ENCODE results near the gene DMPK.

Gene DMPK

DNA sequence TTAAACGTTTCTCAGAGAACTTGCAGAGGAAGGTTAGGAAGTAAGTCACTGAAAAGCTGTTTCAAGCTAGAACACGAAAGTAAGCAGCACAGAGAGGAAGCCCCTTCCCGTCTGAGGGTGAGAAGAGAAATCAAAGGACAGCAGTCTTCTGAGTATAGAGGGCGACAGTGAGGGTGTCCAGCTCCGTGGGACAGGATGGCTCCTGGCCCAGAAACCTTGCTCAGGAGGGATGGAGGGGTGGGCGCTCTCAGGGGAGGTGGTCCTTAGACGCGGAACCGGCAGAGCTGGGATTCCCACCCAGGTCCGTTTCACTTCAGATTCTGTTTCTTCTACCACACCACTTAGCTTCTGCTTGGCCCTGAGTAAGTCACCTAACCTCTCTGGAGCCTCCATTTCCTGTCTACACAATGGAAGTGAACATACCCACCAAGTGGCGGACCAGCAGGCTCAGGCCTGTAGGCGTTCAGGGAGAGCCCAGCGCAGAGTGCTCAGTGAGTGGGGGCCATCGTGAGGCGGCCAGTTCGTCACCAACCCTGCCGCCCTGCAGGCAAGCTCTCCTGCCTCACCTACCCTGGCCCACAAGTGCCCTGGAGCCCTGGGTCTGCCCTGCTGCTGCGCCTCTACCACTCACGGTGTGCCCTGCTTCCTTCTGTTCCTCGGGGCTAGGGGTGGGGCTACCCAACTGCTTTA, 38.3 kb upstream of the DMPK start:
- TF ChIP-seq, protein P1, sequence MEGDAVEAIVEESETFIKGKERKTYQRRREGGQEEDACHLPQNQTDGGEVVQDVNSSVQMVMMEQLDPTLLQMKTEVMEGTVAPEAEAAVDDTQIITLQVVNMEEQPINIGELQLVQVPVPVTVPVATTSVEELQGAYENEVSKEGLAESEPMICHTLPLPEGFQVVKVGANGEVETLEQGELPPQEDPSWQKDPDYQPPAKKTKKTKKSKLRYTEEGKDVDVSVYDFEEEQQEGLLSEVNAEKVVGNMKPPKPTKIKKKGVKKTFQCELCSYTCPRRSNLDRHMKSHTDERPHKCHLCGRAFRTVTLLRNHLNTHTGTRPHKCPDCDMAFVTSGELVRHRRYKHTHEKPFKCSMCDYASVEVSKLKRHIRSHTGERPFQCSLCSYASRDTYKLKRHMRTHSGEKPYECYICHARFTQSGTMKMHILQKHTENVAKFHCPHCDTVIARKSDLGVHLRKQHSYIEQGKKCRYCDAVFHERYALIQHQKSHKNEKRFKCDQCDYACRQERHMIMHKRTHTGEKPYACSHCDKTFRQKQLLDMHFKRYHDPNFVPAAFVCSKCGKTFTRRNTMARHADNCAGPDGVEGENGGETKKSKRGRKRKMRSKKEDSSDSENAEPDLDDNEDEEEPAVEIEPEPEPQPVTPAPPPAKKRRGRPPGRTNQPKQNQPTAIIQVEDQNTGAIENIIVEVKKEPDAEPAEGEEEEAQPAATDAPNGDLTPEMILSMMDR (IDR thresholded peaks at IDR 0.05; ENCODE audit: low read depth, low read length) = no peak
- H3K4me3 ChIP-seq (ENCODE audit: low read depth, low read length) = no peak overlapping the region

DNA sequence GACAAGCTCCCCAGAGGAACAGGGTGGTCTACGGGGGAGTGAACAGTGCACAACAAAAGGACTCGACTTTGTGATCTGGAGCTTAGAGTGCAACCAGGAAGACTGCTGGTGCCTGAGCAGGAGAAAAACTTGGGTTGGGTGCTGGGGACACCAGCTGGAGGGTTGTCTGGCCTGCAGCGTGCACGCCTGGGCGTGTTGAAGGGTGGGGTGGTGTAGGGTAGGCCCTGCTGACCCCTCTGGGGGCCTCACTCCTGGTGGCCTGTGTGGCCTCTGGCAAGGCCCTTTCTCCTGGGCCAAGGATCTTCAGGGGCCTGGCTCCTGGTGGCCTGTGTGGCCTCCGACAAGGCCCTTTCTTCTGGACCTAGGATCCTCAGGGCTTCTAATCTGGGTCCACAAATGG, 37.5 kb upstream of the DMPK start:
- H3K4me3 ChIP-seq (ENCODE audit: low read depth, low read length) = no peak overlapping the region
- TF ChIP-seq, protein P1 (IDR thresholded peaks at IDR 0.05; ENCODE audit: low read depth, low read length) = no peak

DNA sequence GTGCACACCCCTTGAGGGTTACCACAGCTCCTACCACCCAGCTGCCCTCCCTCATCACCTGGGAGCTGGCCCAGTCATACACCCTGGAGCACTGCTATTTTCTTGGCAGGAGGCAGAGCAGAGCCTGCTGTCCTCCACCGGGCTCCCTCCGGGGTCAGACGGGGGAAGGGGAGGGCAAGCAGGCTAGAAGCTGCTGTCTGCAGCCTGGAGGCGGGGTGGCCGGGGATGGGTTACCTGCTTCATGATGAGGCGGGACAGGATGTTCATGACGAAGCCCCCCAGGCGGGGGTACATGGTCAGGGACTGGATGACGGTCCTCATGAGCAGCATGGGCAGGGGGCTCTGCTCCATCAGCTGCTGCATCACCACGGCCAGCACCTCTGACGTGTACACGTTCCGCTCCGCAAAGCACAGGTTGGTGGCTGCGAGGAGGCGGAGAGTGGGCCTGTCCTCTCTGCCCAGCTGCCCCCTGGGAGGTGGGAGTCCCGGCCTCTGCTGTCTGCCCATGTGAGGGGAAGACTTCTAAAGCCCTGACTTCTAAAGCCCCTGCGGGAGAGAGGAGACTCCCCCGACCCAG, 35.5 kb upstream of the DMPK start:
- H3K4me3 ChIP-seq (ENCODE audit: low read depth, low read length) = no peak overlapping the region
- TF ChIP-seq, protein P1 (IDR thresholded peaks at IDR 0.05; ENCODE audit: low read depth, low read length) = no peak

DNA sequence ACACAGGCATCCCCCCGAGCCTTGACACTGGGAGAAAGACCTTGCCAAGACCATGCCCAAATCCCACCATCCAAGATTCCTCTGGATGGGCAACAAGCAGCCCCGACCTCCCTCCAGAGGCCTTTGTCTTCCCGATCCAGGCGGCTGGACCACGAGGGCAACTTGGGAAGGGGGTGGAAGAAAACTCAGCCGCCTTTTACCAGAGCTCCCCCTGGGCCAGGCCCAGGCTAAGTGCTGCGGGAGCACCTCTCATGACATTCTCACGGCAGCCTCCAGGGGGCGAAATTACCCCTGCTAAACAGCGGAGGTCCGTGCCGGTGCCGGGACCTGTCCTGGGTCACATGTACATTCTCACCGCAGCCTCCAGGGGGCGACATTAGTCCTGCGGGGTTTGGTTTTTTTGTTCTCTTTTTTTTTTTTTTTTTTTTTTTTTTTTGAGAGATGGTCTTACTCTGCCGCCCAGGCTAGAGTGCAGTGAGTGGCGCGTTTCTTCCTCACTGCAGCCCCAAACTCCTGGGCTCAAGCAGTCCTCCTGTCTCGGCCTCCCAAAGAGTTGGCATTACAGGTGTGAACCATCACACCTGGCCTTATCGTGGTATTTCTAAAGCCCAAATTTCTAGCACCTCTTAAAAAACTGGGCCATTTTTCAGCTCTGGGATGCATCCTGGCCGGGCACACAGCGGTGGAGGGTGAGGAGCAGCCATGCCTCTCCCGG, 34.9 kb upstream of the DMPK start:
- TF ChIP-seq, protein P1 (IDR thresholded peaks at IDR 0.05; ENCODE audit: low read depth, low read length) = peak; percentile 98
- H3K4me3 ChIP-seq (ENCODE audit: low read depth, low read length) = no peak overlapping the region

DNA sequence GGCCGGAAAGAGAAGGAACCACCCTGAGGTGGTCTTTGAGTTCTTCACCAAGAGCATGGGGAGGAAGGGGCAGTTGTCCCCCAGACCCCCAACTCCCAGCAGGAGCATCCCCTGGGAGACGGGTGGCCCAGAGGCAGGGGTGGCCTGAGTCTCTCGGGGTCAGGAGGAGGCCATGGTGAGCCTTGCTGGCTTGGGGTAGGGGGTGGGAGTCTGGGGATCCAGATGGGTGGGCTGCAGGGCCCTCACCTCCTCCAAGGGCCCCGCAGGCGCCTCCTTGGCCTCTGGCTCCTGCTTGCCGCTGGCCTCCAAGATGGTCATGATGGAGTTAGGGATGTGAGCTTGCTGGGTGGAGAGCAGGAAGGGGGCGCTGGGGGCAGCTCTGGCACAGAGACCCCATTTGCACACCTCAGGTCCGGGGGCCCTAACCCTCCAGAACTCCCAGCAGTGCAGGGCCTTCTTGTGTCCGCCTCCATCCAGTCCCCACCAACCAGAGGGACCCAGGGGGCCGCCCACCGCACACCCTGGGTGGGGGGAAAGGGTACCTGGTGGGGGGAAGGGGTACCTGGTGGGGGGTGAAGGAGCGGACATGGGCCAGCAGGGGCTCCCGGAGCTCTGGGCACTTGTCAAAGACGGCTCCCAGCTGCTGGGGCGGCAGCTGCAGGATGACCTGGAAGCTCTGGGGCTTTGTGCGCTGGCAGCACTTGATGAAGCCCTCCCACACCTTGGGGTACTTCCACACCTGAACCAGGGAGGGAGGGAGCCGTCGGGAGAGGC, 34.1 kb upstream of the DMPK start:
- TF ChIP-seq, protein P1 (IDR thresholded peaks at IDR 0.05; ENCODE audit: low read depth, low read length) = no peak
- no peak overlapping the region for H3K4me3 ChIP-seq (ENCODE audit: low read depth, low read length)

DNA sequence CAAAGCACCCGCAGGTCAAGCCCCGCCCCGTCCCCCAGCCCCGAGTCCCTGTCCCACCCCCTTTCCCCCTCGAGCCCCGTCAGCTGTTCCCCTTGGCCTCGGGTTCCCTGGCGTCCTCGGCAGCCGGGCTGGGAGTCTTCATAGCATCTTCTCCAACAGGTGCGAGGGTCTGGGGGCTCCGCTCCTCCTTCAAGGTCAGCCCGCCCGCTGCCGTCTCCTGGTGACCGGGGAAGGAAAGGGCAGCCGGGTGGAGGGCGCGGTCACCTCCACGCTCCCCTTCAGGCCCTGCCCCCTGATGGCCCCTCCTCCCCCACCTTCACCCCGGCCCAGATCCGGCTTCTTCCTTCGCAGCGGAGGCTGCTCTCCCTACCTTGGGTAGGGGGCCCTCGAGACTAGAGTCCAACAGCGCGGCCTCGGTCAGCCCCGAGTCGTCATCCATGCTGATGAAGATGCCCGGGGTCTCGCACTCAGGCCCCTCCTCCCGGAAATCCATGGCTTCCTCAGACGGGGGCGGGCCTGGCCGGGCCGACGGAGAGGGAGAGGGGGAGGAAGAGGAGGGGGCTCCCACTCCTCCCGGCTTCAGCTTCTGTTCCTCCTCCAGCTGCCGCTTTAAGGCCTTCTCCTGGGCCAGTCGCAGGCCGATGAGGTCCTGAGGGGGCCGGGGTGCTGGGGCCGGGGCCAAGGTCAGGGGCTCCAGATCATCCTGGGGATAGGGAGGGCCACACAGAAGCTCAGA, 33.4 kb upstream of the DMPK start:
- TF ChIP-seq, protein P1 (IDR thresholded peaks at IDR 0.05; ENCODE audit: low read depth, low read length) = no peak
- no peak overlapping the region for H3K4me3 ChIP-seq (ENCODE audit: low read depth, low read length)
